Suprapubic skin (tissue), 4 donors: ENCODE data around the gene FES. TPM values are rescaled to one million over a fixed set of nuclear protein-coding genes. Genes with fewer than 3 reads are reported as not detected.
A peak's percentile ranks its signal among the peaks of the same experiment; 100 is the strongest.

Experiments
- DNase-seq, 2 donors: peaks; one replicate each; pipeline ENCODE4 v3.0.0-alpha.2; 2019; ENCODE audit warnings: low spot score in 2 of 2
- H3K27ac ChIP-seq: fragments of 200-600 bp; sonication (generic); one replicate; pipeline ENCODE4 v1.5.1; 2019
- H3K27me3 ChIP-seq: fragments of 200-600 bp; sonication (generic); one replicate; pipeline ENCODE4 v1.5.1; 2019
- H3K36me3 ChIP-seq: fragments of 200-600 bp; sonication (generic); one replicate; pipeline ENCODE4 v1.5.1; 2019
- H3K4me1 ChIP-seq: fragments of 200-600 bp; sonication (generic); one replicate; pipeline ENCODE4 v1.5.1; 2019
- H3K4me3 ChIP-seq: fragments of 200-600 bp; sonication (generic); one replicate; pipeline ENCODE4 v1.5.1; 2019; ENCODE audit warnings: mild to moderate bottlenecking
- H3K9me3 ChIP-seq: fragments of 200-600 bp; sonication (generic); one replicate; pipeline ENCODE4 v1.5.1; 2019
- CTCF ChIP-seq, 2 donors: fragments of 200-600 bp in 1 of 2; fragments of 450-650 bp in 1 of 2; sonication (generic) in 1 of 2; IDR thresholded peaks; one replicate each; pipeline ENCODE4 v1.5.1; 2016 to 2019; ENCODE audit warnings: antibody characterized with exemption in 2 of 2, mild to moderate bottlenecking in 1 of 2, moderate library complexity in 1 of 2
- EP300 ChIP-seq: sonication (generic); formaldehyde crosslinking; IDR thresholded peaks from one replicate; pipeline ENCODE4 v1.6.1; 2017; ENCODE audit warnings: antibody characterized with exemption
- POLR2A ChIP-seq, 2 donors: fragments of 450-650 bp; IDR thresholded peaks; one replicate each; pipeline ENCODE4 v1.6.1; 2017; ENCODE audit warnings: antibody characterized with exemption in 2 of 2, mild to moderate bottlenecking in 2 of 2, moderate library complexity in 2 of 2
- POLR2AphosphoS5 ChIP-seq, 3 donors: sonication (generic); formaldehyde crosslinking; IDR thresholded peaks; one replicate each; pipeline ENCODE4 v1.6.1; 2017; ENCODE audit warnings: antibody characterized with exemption in 3 of 3
- WGBS: methylation state at CpG from one replicate; pipeline ENCODE4 v1.1.5; 2018; 5-methylcytosine and 5-hydroxymethylcytosine counted together
- total RNA-seq, 4 donors: library from RNA; depleted of rRNA; stranded (reverse); fragments of >200 nt; gene quantifications; one replicate each; pipeline ENCODE4 v1.1.0, GENCODE V29; 2016

The FES gene
- total RNA-seq, 4 donors from 2014 or later: 6.3 to 18.7 (median 11.8) TPM

DNA sequence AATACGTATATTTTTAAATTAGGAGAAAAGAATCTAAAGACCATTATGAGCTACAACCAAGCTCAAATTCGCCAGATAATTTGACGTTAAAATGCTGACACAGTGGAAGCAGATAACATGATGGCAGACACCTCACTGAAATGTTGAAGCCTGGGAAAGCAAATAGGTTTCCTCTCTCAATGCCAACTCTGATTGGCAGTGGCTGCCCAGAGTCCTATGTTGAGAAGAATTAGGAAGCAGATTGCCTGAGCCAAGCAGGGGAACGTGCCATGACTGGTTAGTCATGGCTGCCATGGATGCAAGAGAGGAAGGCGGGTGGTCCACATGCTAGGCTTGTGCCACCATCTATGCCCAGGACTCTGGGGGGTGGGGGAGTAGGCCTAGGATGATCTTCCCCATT, 54.0 kb downstream of the FES start:
- Histone ChIP-seq H3K4me1 (peaks cover 36% of the 10 kb centered on the region), H3K27ac (no peak overlapping the region), H3K9me3 (no peaks in the 10 kb centered on the region), H3K27me3 (no peaks in the 10 kb centered on the region), H3K4me3 (no peak overlapping the region), H3K36me3 (peaks cover 51% of the 10 kb centered on the region)
- 90% methylated on average over 5 of the region's 5 CpGs for WGBS
- TF ChIP-seq CTCF (IDR thresholded peaks at IDR 0.05) (no peak), EP300 (no peak), POLR2A (IDR thresholded peaks at IDR 0.05) (no peak), POLR2AphosphoS5 (IDR thresholded peaks at IDR 0.05) (no peak)
- DNase-seq: no peak

GRCh38 chr15:90939756-90940155, 55.5 kb downstream of the FES start:
- H3K4me1 ChIP-seq: peaks cover 22% of the 10 kb centered on the region
- H3K9me3 ChIP-seq: no peaks in the 10 kb centered on the region
- WGBS: 82% methylated on average over 7 of the region's 7 CpGs
- no peaks in the 10 kb centered on the region for H3K27me3 ChIP-seq
- H3K36me3 ChIP-seq: peaks cover 66% of the 10 kb centered on the region
- no peak for TF ChIP-seq CTCF (IDR thresholded peaks at IDR 0.05)
- no peak for TF ChIP-seq POLR2A (IDR thresholded peaks at IDR 0.05)
- TF ChIP-seq EP300: no peak
- no peak for TF ChIP-seq POLR2AphosphoS5 (IDR thresholded peaks at IDR 0.05)
- DNase-seq: no peak
- no peak overlapping the region for H3K27ac ChIP-seq
- H3K4me3 ChIP-seq: no peak overlapping the region

DNA sequence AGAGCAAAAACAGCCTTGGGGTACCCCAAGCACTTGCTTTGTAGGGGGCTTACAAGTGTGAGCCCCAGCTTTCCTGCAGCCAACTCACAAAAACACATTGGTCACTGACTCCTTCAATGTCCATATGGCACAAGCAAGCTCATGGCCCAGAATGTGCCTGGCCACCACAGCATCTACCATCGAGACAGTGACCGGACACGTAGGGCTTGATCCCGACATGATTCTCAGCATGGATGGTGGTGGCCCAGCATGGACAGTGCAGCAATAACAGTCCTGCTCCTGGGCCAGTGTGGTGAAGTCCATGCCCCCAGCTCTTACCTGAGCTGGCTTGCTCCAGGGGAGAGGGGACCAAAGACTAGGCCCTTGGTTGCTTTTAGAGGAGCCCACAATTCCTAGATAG, 56.7 kb downstream of the FES start:
- TF ChIP-seq EP300 (no peak), POLR2AphosphoS5 (IDR thresholded peaks at IDR 0.05) (no peak), POLR2A (IDR thresholded peaks at IDR 0.05) (no peak), CTCF (IDR thresholded peaks at IDR 0.05) (no peak)
- H3K36me3 ChIP-seq: peaks cover 79% of the 10 kb centered on the region
- 96% methylated on average over 4 of the region's 4 CpGs for WGBS
- peaks cover 12% of the 10 kb centered on the region for H3K4me1 ChIP-seq
- H3K27ac ChIP-seq: no peak overlapping the region
- H3K9me3 ChIP-seq: no peaks in the 10 kb centered on the region
- no peak for DNase-seq
- H3K4me3 ChIP-seq: no peak overlapping the region
- no peaks in the 10 kb centered on the region for H3K27me3 ChIP-seq

DNA sequence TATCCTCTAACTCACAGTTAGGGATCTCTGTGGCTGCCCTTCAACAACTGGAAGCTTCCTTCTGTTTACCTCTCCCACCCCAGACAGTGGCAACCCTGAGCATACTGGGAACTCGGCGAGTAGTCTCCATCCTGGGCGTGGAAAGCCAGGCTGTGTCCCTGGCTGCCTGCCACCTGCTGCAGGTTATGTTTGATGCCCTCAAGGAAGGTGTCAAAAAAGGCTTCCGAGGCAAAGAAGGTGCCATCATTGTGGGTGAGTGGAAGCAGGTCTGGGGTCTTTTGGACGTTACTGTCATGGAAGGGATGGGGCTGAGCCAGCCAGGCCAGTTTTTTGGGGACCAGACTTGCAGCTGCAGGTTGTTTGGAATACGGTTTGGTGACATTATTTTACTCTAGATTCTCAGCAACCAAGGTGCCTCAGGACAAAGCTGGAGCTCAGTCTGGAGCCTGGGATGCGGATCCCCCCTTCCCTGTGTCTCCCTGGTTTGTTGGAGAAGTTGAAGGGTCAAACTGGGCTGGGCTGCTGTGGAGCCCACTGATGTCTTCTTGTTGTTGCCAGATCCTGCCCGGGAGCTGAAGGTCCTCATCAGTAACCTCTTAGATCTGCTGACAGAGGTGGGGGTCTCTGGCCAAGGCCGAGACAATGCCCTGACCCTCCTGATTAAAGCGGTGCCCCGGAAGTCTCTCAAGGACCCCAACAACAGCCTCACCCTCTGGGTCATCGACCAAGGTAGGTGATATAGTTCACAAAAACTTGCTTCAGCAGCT, 58.2 kb downstream of the FES start:
- WGBS: 82% methylated on average over 9 of the region's 12 CpGs

GRCh38 chr15:90945091-90945490, 60.8 kb downstream of the FES start:
- Histone ChIP-seq H3K4me3 (no peak overlapping the region), H3K9me3 (no peaks in the 10 kb centered on the region), H3K27me3 (no peaks in the 10 kb centered on the region), H3K27ac (no peak overlapping the region), H3K4me1 (no peaks in the 10 kb centered on the region), H3K36me3 (peaks cover 98% of the 10 kb centered on the region)
- 97% methylated on average over 7 of the region's 7 CpGs for WGBS
- TF ChIP-seq EP300 (no peak), POLR2AphosphoS5 (IDR thresholded peaks at IDR 0.05) (no peak), CTCF (IDR thresholded peaks at IDR 0.05) (no peak), POLR2A (IDR thresholded peaks at IDR 0.05) (no peak)
- DNase-seq: no peak

More for the DNA sequence above, 58.2 kb downstream of the FES start:
- Histone ChIP-seq H3K9me3 (no peaks in the 10 kb centered on the region), H3K36me3 (peaks cover 89% of the 10 kb centered on the region), H3K4me1 (no peaks in the 10 kb centered on the region), H3K4me3 (no peak overlapping the region), H3K27me3 (no peaks in the 10 kb centered on the region), H3K27ac (no peak overlapping the region)
- DNase-seq: peak in 1 of 2 donors; percentile 45
- no peak for TF ChIP-seq POLR2A (IDR thresholded peaks at IDR 0.05)

Other genes starting within 250 kb of the FES start
- 1 to 10 TPM in 1 of 4 donors, under 1 TPM in 3; 0.72 to 2.4 (median 0.84) TPM for gene BLM, start 167.2 kb upstream of the FES start, total RNA-seq
- 100 to 1,000 TPM in 2 of 4 donors, 10 to 100 TPM in 2; 61.6 to 120 (median 100) TPM for gene FURIN, start 15.9 kb upstream of the FES start, total RNA-seq
- gene MAN2A2, start 18.8 kb downstream of the FES start, total RNA-seq: 10 to 100 TPM; 51.3 to 91.9 (median 62.2) TPM
- gene HDDC3, start 48.0 kb downstream of the FES start, total RNA-seq: 100 to 1,000 TPM in 1 of 4 donors, 10 to 100 TPM in 3; 13.5 to 119 (median 17.0) TPM
- 10 to 100 TPM; 52.4 to 94.5 (median 67.8) TPM for gene UNC45A, start 50.8 kb downstream of the FES start, total RNA-seq
- 10 to 100 TPM; 12.9 to 25.4 (median 17.9) TPM for gene RCCD1, start 70.4 kb downstream of the FES start, total RNA-seq
- 10 to 100 TPM; 17.6 to 41.2 (median 34.6) TPM for gene PRC1, start 110.0 kb downstream of the FES start, total RNA-seq
- gene VPS33B, start 138.1 kb downstream of the FES start, total RNA-seq: 10 to 100 TPM; 16.5 to 23.1 (median 18.4) TPM
- 1 to 10 TPM in 1 of 4 donors, under 1 TPM in 3; 0.23 to 2.2 (median 0.62) TPM for gene SV2B, start 215.8 kb downstream of the FES start, total RNA-seq